Naive thymus-derived CD4-positive, alpha-beta T cell (primary cell): Measurements from ENCODE around the gene GRIN3A. TPM values are rescaled to one million over a fixed set of nuclear protein-coding genes. Genes with fewer than 3 reads are reported as not detected.

Experiments used
- ATAC-seq: fragments of 150-1000 bp; cut with Tn5 transposase; 2 replicates; pipeline ENCODE4 v1.10.0; 2021; ENCODE audit warnings: mild to moderate bottlenecking, moderate library complexity
- CTCF ChIA-PET: fragments of 350-600 bp; sonication (Branson Sonifier 250); formaldehyde crosslinking; loops from one replicate; lab custom pipeline; 2021; ENCODE audit warnings: antibody characterized with exemption; lab: Charles Lee
- POLR2A ChIA-PET: fragments of 350-600 bp; sonication (Branson Sonifier 250); formaldehyde crosslinking; loops from one replicate; lab custom pipeline; 2021; ENCODE audit warnings: antibody characterized with exemption, inconsistent platforms; lab: Charles Lee
- DNase-seq, 9 donors: peaks; one replicate each; pipeline versions ENCODE4 v3.0.0 to v3.0.0-alpha.2; 2020 to 2022; ENCODE audit warnings: mixed read lengths in 1 of 9
- H3K27ac ChIP-seq: one replicate; pipeline ENCODE4 v1.7.0; 2013; ENCODE audit warnings: mild to moderate bottlenecking, low read depth, low read length, moderate library complexity
- H3K27me3 ChIP-seq, 2 donors: one replicate each; pipeline ENCODE4 v1.7.0; 2013; ENCODE audit warnings: low read length in 2 of 2, mild to moderate bottlenecking in 2 of 2, moderate library complexity in 2 of 2; ENCODE audit not compliant: control insufficient read depth in 2 of 2, insufficient read depth in 2 of 2
- H3K36me3 ChIP-seq, 3 experiments: 1 replicate in 2 of 3; 2 replicates in 1 of 3; pipeline ENCODE4 v1.7.0; 2013; ENCODE audit warnings: low read length in 3 of 3, mild to moderate bottlenecking in 3 of 3, moderate library complexity in 1 of 3; ENCODE audit not compliant: insufficient read depth in 3 of 3, control insufficient read depth in 2 of 3
- H3K4me1 ChIP-seq, 2 donors: one replicate each; pipeline ENCODE4 v1.7.0; 2013; ENCODE audit warnings: low read length in 2 of 2, mild to moderate bottlenecking in 2 of 2, moderate library complexity in 1 of 2; ENCODE audit not compliant: control insufficient read depth in 2 of 2, insufficient read depth in 2 of 2
- H3K4me3 ChIP-seq: 2 replicates; pipeline ENCODE4 v1.7.0; 2013; ENCODE audit warnings: mild to moderate bottlenecking, low read length
- H3K9me3 ChIP-seq, 3 experiments: 1 replicate in 2 of 3; 2 replicates in 1 of 3; pipeline ENCODE4 v1.7.0; 2013; ENCODE audit warnings: low read length in 3 of 3; ENCODE audit not compliant: control insufficient read depth in 2 of 3
- H3K27ac Mint-ChIP-seq, 9 donors: one replicate each; pipeline ENCODE4 v1.8.0; 2020 to 2022; ENCODE audit warnings: mixed read lengths in 9 of 9, mild to moderate bottlenecking in 8 of 9, moderate library complexity in 5 of 9, inconsistent platforms in 2 of 9
- H3K27me3 Mint-ChIP-seq, 5 donors: one replicate each; pipeline ENCODE4 v1.8.0; 2021 to 2022; ENCODE audit warnings: mixed read lengths in 5 of 5, mild to moderate bottlenecking in 1 of 5
- H3K36me3 Mint-ChIP-seq, 5 donors: one replicate each; pipeline ENCODE4 v1.8.0; 2020 to 2022; ENCODE audit warnings: mixed read lengths in 5 of 5, mild to moderate bottlenecking in 3 of 5, inconsistent platforms in 1 of 5
- H3K4me1 Mint-ChIP-seq, 7 donors: one replicate each; pipeline ENCODE4 v1.8.0; 2020 to 2022; ENCODE audit warnings: mixed read lengths in 7 of 7, mild to moderate bottlenecking in 3 of 7, inconsistent platforms in 1 of 7
- H3K4me3 Mint-ChIP-seq, 10 donors: one replicate each; pipeline ENCODE4 v1.8.0; 2020 to 2022; ENCODE audit warnings: mild to moderate bottlenecking in 10 of 10, mixed read lengths in 10 of 10, moderate library complexity in 6 of 10, inconsistent platforms in 2 of 10
- H3K9me3 Mint-ChIP-seq, 11 donors: one replicate each; pipeline ENCODE4 v1.8.0; 2020 to 2022; ENCODE audit warnings: mixed read lengths in 11 of 11, mild to moderate bottlenecking in 4 of 11, inconsistent platforms in 1 of 11, moderate library complexity in 1 of 11
- intact Hi-C, 2 donors: fragments of 100-400 bp; cut with micrococcal nuclease; formaldehyde crosslinking; loops; one replicate each; pipeline ENCODE4 v1.15.1; 2023
- polyA plus RNA-seq, 2 donors: library from polyadenylated mRNA; unstranded; fragments of 300-500 nt; fragmentation: Illumina TruSeq; gene quantifications; one replicate each; pipeline ENCODE4 v1.2.3, GENCODE V29; 2021
- total RNA-seq, 6 experiments: library from RNA in 5 of 6; stranded (reverse) in 5 of 6; gene quantifications; 1 replicate in 5 of 6; 2 replicates in 1 of 6; pipeline ENCODE4 v1.2.3 and lab custom pipeline; 2021 to 2026

GRIN3A gene
- total and polyA plus RNA-seq, 7 experiments from 2014 or later: 0.02 to 0.08 (median 0.05) TPM; not detected in 2

GRCh38 chr9:101707721-101708120 is 30.7 kb downstream of the GRIN3A start:
- Histone ChIP-seq H3K9me3 (no peaks in the 10 kb centered on the region), H3K4me1 (peaks cover 0 to 3% of the 10 kb centered on the region in 2 donors), H3K4me3 (no peak overlapping the region), H3K27me3 (no peaks in the 10 kb centered on the region), H3K27ac (no peak overlapping the region), H3K36me3 (no peaks in the 10 kb centered on the region)
- no peaks in the 10 kb centered on the region for H3K36me3 Mint-ChIP-seq
- intact Hi-C loops: no loop called here
- POLR2A ChIA-PET: no interaction called here
- H3K9me3 Mint-ChIP-seq: peaks cover 0 to 2% (median 0%) of the 10 kb centered on the region in 11 donors
- H3K27me3 Mint-ChIP-seq: peaks cover 18 to 28% (median 19%) of the 10 kb centered on the region in 5 donors
- H3K4me3 Mint-ChIP-seq: no peak overlapping the region
- peaks cover 5 to 26% (median 13%) of the 10 kb centered on the region in 7 donors for H3K4me1 Mint-ChIP-seq
- H3K27ac Mint-ChIP-seq: no peak overlapping the region
- ATAC-seq (no peak), DNase-seq (no peak)
- CTCF ChIA-PET: no interaction called here

- Mint-ChIP-seq H3K36me3 (no peaks in the 10 kb centered on the region), H3K4me3 (no peak overlapping the region), H3K27ac (no peak overlapping the region), H3K27me3 (peaks cover 10 to 21% (median 14%) of the 10 kb centered on the region in 5 donors), H3K4me1 (peaks cover 5 to 26% (median 13%) of the 10 kb centered on the region in 7 donors), H3K9me3 (peaks cover 0 to 2% (median 0%) of the 10 kb centered on the region in 11 donors)
- Histone ChIP-seq H3K4me3 (no peak overlapping the region), H3K4me1 (peaks cover 0 to 3% of the 10 kb centered on the region in 2 donors), H3K27ac (no peak overlapping the region), H3K9me3 (no peaks in the 10 kb centered on the region), H3K36me3 (no peaks in the 10 kb centered on the region), H3K27me3 (no peaks in the 10 kb centered on the region)
- CTCF ChIA-PET: no interaction called here
- intact Hi-C loops: no loop called here
- POLR2A ChIA-PET: no interaction called here
- ATAC-seq (no peak), DNase-seq (no peak)
These were observed 31.4 kb downstream of the GRIN3A start for GRCh38 chr9:101706997-101707396.

GRCh38 chr9:101706261-101706798 is 32.1 kb downstream of the GRIN3A start:
- H3K4me3 ChIP-seq: no peak overlapping the region
- H3K27ac Mint-ChIP-seq: peak overlapping the region in 1 of 9 donors; percentile 17
- ChIA-PET POLR2A (no interaction called here), CTCF (no interaction called here)
- peaks cover 0 to 3% of the 10 kb centered on the region in 2 donors for H3K4me1 ChIP-seq
- ATAC-seq (no peak), DNase-seq (no peak)
- H3K9me3 Mint-ChIP-seq: peaks cover 0 to 2% (median 0%) of the 10 kb centered on the region in 11 donors
- H3K9me3 ChIP-seq: no peaks in the 10 kb centered on the region
- H3K4me3 Mint-ChIP-seq: peak overlapping the region in 2 of 10 donors; percentile 13 to 87
- intact Hi-C loops: no loop called here
- peaks cover 5 to 26% (median 13%) of the 10 kb centered on the region in 7 donors for H3K4me1 Mint-ChIP-seq
- H3K27me3 ChIP-seq: no peaks in the 10 kb centered on the region
- H3K27ac ChIP-seq: no peak overlapping the region
- no peaks in the 10 kb centered on the region for H3K36me3 ChIP-seq
- H3K36me3 Mint-ChIP-seq: no peaks in the 10 kb centered on the region
- H3K27me3 Mint-ChIP-seq: peaks cover 4 to 19% (median 10%) of the 10 kb centered on the region in 5 donors

DNA sequence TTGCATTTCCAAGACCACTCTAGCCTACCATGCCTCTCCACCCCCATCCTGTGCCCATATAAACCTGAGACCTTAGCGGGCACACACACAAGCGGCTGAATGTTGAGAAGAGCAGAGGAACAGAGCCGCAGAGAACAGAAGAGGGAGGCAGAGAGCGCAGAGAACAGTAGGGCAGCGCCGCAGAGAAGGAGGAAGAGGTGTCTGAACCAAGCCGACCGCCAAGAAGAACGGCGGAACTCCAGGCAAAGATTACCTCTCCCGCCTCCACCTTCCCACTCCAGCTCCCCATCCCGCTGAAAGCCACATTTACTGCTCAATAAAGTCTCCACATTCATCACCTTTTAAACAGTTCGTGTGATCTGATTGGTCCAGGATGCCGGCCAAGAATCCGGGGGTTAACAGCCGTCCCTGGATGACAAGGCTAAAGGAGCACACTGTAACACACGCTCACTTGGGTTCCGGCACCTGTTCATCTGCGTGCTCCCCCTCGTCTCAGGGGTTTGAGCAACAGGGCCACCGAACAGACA is 33.2 kb downstream of the GRIN3A start:
- POLR2A ChIA-PET: no interaction called here
- intact Hi-C loops: loop anchor here in 1 of 2 donors (1.0 kb wide), 3 partner anchors 23 to 172 kb away; partner anchors contain the start of gene RNF20
- Histone ChIP-seq H3K9me3 (no peaks in the 10 kb centered on the region), H3K27me3 (no peaks in the 10 kb centered on the region), H3K4me1 (peaks cover 0 to 3% of the 10 kb centered on the region in 2 donors), H3K27ac (no peak overlapping the region), H3K36me3 (no peaks in the 10 kb centered on the region), H3K4me3 (peak overlapping the region; percentile 49)
- CTCF ChIA-PET: interaction anchor here (0.9 kb wide), 1 partner anchor 23 kb away, joined by 3 read pairs; no protein-coding TSS in a partner anchor
- peak overlapping the region; percentile 68 to 93 (median 86) for H3K4me3 Mint-ChIP-seq
- ATAC-seq: peak; percentile 90
- no peaks in the 10 kb centered on the region for H3K36me3 Mint-ChIP-seq
- H3K9me3 Mint-ChIP-seq: no peaks in the 10 kb centered on the region
- peak in 6 of 9 donors; percentile 11 to 42 (median 35) for DNase-seq
- peaks cover 0 to 19% (median 10%) of the 10 kb centered on the region in 5 donors for H3K27me3 Mint-ChIP-seq
- peak overlapping the region in 6 of 9 donors; percentile 9 to 78 (median 64) for H3K27ac Mint-ChIP-seq
- H3K4me1 Mint-ChIP-seq: peaks cover 5 to 26% (median 13%) of the 10 kb centered on the region in 7 donors

DNA sequence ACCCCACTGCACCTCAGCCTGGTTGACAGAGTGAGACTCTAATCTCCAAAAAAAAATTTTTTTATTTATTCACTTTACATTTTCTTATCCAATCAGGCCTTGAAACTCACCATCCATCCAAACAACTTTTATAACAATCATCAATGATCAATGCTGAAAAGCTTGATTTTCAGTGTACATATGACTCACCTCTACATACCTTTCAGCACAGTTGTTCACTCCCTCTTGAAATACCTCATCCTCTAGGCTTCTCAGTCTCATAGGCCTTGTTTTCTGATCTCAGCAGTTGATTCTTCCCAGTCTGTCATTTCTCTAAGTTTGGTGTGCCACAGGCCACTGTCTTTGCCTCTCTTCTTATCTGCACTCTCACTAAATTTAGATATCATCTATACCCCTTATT is 36.2 kb downstream of the GRIN3A start:
- ATAC-seq: no peak
- no peaks in the 10 kb centered on the region for H3K36me3 Mint-ChIP-seq
- no peaks in the 10 kb centered on the region for H3K27me3 ChIP-seq
- H3K4me1 ChIP-seq: peaks cover 0 to 3% of the 10 kb centered on the region in 2 donors
- no peak overlapping the region for H3K4me3 ChIP-seq
- H3K4me1 Mint-ChIP-seq: peaks cover 5 to 26% (median 13%) of the 10 kb centered on the region in 7 donors
- intact Hi-C loops: no loop called here
- H3K27ac ChIP-seq: no peak overlapping the region
- no peaks in the 10 kb centered on the region for H3K9me3 ChIP-seq
- peaks cover 0 to 19% (median 5%) of the 10 kb centered on the region in 5 donors for H3K27me3 Mint-ChIP-seq
- CTCF ChIA-PET: no interaction called here
- H3K27ac Mint-ChIP-seq: no peak overlapping the region
- POLR2A ChIA-PET: no interaction called here
- H3K36me3 ChIP-seq: no peaks in the 10 kb centered on the region
- H3K9me3 Mint-ChIP-seq: peaks cover 0 to 11% (median 0%) of the 10 kb centered on the region in 11 donors
- DNase-seq: no peak
- no peak overlapping the region for H3K4me3 Mint-ChIP-seq

DNA sequence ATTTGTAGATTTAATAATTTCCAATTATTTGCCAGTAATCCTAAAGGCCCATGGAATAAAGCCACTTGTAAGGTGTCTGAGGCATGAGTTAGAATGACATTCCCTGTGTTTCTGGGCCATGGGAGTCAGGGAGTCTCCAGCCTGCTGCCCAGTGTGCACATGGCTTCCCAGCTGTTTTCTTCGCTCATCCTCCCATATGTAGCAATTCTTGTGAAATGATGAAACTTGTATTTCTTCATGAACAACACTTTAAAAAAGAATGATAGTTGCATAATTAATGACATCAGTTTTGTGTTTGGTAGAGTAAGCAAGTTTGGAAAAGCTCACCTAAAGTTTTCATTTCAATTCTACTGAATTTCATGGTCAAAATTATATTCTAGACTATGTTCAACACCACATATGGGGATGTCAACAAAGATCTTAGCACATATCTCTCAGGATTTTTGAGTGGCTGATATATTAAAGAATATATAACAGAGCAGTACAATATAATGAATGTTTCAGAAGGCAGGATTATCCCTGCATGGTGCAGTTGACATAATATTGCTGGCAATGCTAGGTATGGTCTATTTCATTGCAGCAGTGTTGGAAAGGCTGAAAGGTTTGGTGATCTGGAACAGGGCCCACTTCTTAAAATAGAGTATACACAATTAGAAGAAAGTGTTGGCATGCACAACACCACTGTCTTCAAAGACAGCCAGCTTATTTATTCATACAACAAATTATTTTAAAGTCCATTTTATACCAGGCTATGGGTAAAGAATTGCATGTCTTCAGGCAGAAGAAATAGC is 44.7 kb downstream of the GRIN3A start:
- DNase-seq: no peak
- no peaks in the 10 kb centered on the region for H3K4me1 ChIP-seq
- H3K9me3 Mint-ChIP-seq: no peaks in the 10 kb centered on the region
- no peaks in the 10 kb centered on the region for H3K36me3 Mint-ChIP-seq
- no peak for ATAC-seq
- no peaks in the 10 kb centered on the region for H3K4me1 Mint-ChIP-seq
- POLR2A ChIA-PET: no interaction called here
- H3K27ac ChIP-seq: no peak overlapping the region
- CTCF ChIA-PET: no interaction called here
- intact Hi-C loops: no loop called here
- H3K27me3 ChIP-seq: no peaks in the 10 kb centered on the region
- H3K36me3 ChIP-seq: no peaks in the 10 kb centered on the region
- no peak overlapping the region for H3K4me3 ChIP-seq
- no peaks in the 10 kb centered on the region for H3K9me3 ChIP-seq
- H3K27me3 Mint-ChIP-seq: peaks cover 2 to 7% (median 7%) of the 10 kb centered on the region in 5 donors
- H3K4me3 Mint-ChIP-seq: no peak overlapping the region
- H3K27ac Mint-ChIP-seq: no peak overlapping the region
